KG1 (cell line): ENCODE measurements around the gene PSORS1C2.

Source experiments
- DNase-seq: peaks from one replicate; lab custom pipeline; 2025; lab: John Stamatoyannopoulos, UW

The PSORS1C2 gene

DNA sequence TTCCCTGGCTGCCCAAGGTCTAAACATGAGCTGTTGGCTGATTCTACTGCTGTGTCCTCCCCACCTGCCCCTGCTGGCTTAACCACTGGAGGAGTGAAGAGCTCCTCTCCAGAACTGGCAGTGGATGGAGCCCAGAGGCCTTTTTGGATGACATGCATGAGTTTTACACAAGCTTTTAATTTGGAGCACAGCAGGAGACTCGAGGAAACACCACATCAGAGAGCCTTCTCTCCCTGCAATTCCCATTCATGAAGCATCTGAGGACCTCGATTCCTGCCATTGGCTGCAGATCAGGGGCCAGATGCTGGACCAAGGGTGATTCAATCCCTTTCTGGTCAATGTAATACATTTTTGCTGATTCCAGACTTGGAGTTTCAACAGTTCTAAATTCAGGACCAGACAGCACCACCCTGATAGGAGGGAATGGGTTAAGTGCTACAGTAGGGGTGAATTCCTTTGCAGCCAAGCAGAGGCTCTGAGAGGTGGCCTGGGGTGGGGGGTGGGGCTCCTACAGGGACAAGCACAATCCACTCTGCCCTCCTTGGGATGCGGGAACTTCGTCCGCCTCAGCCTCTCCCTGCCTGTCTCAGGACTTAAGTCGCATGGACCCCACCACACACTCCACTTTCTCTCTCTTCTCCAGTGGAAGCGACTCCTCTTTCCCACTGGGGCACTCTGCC lies 24.9 kb downstream of the PSORS1C2 start:
- no peak for DNase-seq

DNA sequence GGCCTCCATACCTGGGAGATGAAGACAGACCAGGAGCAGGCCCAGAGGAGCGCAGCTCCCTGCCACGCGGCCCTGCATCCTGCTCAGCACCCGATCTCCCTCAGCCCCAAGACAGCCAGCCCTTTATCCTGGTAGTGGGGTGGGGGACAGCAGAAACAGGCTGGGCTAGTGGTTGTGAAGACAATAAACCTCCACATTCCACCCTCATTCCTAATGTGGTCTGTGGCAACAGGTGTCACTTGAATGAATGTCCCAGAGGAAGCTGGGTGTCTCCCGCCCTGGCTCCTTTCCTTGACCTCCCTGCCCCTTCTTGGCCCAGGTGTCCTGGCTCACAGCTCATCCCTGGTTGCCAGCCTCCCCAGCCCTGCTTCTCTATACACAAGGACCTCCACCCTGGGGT lies 26.4 kb downstream of the PSORS1C2 start, which contains the start of gene C6orf15:
TSS of gene C6orf15 (minus strand) at position 98 of the 400 bp plus-strand sequence. CDS start at position 78, 20 bp downstream.
- DNase-seq, result no peak

DNA sequence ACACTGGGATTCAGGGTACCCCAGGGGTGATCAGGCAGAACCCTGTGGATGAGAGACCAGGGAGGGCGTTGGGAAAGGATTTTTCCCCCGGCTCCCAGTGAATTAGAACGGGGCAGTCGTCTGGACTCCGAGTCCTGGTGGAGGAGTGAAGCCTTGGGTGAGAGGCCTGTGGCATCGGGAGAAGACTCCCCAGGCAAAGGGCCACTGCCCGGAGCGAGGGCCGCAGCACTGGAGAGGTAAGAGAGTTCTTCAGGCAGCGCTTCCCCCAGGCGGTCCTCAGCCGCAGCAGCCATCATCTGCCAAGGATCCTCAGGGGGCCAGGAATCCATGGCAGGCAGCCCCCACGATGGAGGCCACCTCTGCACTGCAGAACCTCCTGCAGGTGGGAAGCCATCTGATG lies 27.2 kb downstream of the PSORS1C2 start:
- DNase-seq, result no peak

- no peak for DNase-seq
Observed at GRCh38 chr6:31110825-31111582, 27.9 kb downstream of the PSORS1C2 start.

GRCh38 chr6:31107052-31107451 lies 31.8 kb downstream of the PSORS1C2 start:
- no peak for DNase-seq

- DNase-seq, result no peak
Observed at GRCh38 chr6:31103136-31103535, 35.7 kb downstream of the PSORS1C2 start.

DNA sequence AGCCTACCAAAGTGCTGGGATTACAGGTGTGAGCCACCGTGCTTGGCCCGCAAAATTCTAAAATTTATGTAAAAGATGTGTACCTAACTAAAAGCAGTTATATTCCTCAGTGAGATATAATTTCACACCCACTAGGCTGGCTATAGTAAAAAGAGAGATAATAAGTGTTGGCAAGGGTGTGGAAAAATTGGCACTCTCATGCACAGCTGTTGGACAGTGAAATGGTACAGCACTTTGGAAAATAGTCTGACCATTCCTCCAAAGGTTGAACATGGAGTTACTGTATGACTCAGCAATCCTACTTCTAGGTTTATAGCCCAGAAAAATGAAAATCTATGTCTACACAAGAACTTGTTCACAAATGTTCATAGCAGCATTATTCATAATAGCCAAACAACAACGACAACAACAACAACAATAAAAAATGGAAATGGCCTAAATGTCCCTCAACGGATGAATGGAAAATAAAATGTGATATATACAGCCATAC lies 40.4 kb downstream of the PSORS1C2 start:
- DNase-seq, result no peak

- DNase-seq, result no peak
Observed at GRCh38 chr6:31096656-31097055, 42.2 kb downstream of the PSORS1C2 start.

DNA sequence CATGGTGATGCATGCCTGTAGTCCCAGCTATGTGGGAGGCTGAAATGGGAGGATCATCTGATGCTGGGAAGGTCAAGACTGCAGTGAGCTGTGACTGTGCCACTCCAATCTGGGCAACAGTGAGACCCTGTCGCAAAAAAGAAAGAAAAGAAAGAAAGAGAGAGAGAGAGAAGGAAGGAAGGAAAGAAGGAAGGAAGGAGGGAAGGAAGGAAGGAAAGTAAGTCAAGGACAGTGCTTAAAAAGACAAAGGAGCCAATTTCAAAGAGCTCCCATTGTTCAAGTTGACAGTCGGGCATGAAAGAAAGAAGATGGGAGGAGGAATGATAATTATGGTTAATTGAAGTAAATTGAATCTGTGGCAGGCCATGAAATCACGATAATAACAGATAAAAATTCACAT lies 42.7 kb downstream of the PSORS1C2 start:
- no peak for DNase-seq

GRCh38 chr6:31094389-31094881 lies 44.4 kb downstream of the PSORS1C2 start:
- peak; percentile 49 for DNase-seq

DNA sequence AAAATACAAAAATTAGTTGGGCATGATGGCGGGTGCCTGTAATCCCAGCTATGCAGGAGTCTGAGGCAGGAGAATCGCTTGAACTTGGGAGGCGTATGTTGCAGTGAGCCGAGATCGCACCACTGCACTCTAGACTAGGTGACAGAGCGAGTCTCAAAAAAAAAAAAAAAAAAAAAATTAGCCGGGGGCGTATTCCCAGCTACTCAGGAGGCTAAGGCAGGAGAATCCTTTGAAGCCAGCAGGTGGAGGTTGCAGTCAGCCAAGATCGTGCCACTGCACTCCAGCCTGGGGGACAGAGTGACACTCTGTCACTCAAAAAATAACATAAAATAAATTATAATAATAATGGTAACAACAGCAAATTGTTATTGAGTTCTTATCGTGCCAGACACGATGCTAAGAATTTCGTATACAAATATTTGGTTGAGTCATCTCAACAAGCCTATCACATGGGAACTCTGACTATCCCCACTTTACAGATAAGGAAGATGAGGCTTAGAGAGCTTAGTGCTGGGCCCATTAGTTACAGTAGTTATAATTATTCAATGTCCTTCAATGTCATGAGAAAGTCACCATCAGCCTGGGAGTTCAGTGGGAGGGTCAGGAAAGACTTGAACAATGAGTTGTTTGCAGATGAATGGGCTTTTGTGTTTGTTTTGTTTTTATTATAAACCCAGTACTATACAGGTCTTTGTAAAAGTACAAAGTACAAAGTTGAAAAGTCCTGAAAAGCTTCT lies 45.9 kb downstream of the PSORS1C2 start:
- no peak for DNase-seq

DNA sequence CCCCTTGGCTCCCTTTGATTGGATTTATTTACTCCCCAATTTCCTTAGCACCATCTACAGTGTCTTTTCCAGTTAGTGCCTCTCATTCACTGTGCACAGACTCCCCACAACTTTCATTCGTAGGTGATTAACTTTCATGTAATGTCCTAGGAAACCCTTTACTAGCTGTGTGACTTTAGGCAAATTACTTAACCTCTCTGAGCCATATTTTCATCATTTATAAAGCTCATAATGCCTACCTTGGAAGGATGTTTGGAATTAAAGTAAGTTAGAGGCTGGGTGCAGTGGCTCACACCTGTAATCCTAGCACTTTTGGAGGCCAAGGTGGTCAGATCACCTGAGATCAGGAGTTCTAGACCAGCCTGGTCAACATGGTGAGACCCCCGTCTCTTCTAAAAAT lies 46.6 kb downstream of the PSORS1C2 start:
- DNase-seq, result no peak

DNA sequence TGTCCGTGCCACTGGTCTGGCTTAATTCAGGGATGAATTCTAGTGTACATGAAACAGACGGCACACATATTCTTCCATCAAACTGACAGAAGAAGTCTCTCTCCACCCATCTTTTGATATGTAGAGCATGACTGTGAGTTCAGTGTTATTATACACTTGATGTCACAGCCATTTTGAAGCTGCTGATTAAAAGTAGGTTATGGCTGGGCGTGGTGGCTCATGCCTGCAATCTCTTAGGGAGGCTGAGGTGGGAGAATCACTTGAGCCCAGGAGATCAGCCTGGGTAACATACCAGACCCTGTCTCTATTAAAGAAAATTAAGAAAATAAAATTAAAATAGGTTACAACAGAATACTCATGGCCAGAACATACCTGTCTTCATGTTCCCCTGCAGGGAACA lies 47.2 kb downstream of the PSORS1C2 start:
- DNase-seq, result no peak

- DNase-seq, result no peak
Observed at GRCh38 chr6:31090973-31091364, 47.9 kb downstream of the PSORS1C2 start.

GRCh38 chr6:31090275-31090972 lies 48.4 kb downstream of the PSORS1C2 start:
- DNase-seq, result no peak
